Activated naive CD8-positive, alpha-beta T cell treated with anti-CD3 and anti-CD28 coated beads for 36 hours (primary cell): Measurements from ENCODE around the gene OPA3. TPM values are rescaled to one million over a fixed set of nuclear protein-coding genes. Genes with fewer than 3 reads are reported as not detected.

Experiments used
- DNase-seq: peaks from one replicate; pipeline ENCODE4 v3.0.0; 2021
- H3K27ac Mint-ChIP-seq: one replicate; pipeline ENCODE4 v1.8.0; 2022; ENCODE audit warnings: mild to moderate bottlenecking, moderate library complexity, mixed read lengths
- H3K27me3 Mint-ChIP-seq: one replicate; pipeline ENCODE4 v1.8.0; 2022; ENCODE audit warnings: mild to moderate bottlenecking, mixed read lengths
- H3K36me3 Mint-ChIP-seq: one replicate; pipeline ENCODE4 v1.8.0; 2021; ENCODE audit warnings: mild to moderate bottlenecking, mixed read lengths
- H3K4me1 Mint-ChIP-seq: one replicate; pipeline ENCODE4 v1.8.0; 2021; ENCODE audit warnings: mixed read lengths
- H3K4me3 Mint-ChIP-seq: one replicate; pipeline ENCODE4 v1.8.0; 2022; ENCODE audit warnings: mild to moderate bottlenecking, moderate library complexity, mixed read lengths
- H3K9me3 Mint-ChIP-seq: one replicate; pipeline ENCODE4 v1.8.0; 2022; ENCODE audit warnings: mixed read lengths
- total RNA-seq, 2 experiments: library from RNA; stranded (reverse); gene quantifications; one replicate each; pipeline ENCODE4 v1.2.3, GENCODE V29; 2021

The OPA3 gene
- total RNA-seq, 2 experiments from 2014 or later = 14.7 to 15.1 TPM

- no peaks in the 10 kb centered on the region for H3K36me3 Mint-ChIP-seq
- H3K27me3 Mint-ChIP-seq = peaks cover 40% of the 10 kb centered on the region
- DNase-seq = no peak
- H3K9me3 Mint-ChIP-seq = no peaks in the 10 kb centered on the region
- H3K4me3 Mint-ChIP-seq = no peak overlapping the region
- H3K4me1 Mint-ChIP-seq = peaks cover 7% of the 10 kb centered on the region
- no peak overlapping the region for H3K27ac Mint-ChIP-seq
Observed at GRCh38 chr19:45589768-45590167, 5.2 kb upstream of the OPA3 start.

DNA sequence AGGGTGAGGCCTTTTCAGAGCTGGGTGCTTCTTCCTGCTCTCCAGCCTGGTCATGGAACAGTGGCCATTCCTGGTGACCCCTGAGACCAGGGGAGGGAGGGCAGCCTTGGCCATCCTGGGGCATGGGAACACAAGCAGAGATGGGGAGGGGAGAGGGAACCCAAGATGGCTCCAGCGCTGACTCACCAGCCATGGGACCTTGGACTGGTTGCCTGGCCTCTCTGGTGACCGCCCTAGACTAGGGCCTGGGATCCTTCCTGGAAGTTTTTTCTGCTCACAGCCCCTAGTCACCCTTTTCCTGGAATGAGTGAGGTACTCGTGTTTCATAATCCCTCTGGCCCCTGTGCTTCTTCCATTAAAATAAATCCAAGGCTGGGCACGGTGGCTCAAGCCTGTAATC lies 3.3 kb upstream of the OPA3 start:
- Mint-ChIP-seq H3K27me3 (peaks cover 40% of the 10 kb centered on the region), H3K36me3 (peaks cover 11% of the 10 kb centered on the region), H3K4me1 (peaks cover 9% of the 10 kb centered on the region), H3K4me3 (no peak overlapping the region), H3K27ac (no peak overlapping the region), H3K9me3 (no peaks in the 10 kb centered on the region)
- DNase-seq = no peak

- Mint-ChIP-seq H3K27ac (peak overlapping the region; percentile 97), H3K9me3 (no peaks in the 10 kb centered on the region), H3K4me3 (peak overlapping the region; percentile 94), H3K36me3 (peaks cover 25% of the 10 kb centered on the region), H3K27me3 (peaks cover 15% of the 10 kb centered on the region), H3K4me1 (peaks cover 7% of the 10 kb centered on the region)
- DNase-seq = no peak
Observed at GRCh38 chr19:45585158-45585577, 566 bp upstream of the OPA3 start.

GRCh38 chr19:45581576-45581975 lies 3.0 kb downstream of the OPA3 start:
- peaks cover 16% of the 10 kb centered on the region for H3K4me1 Mint-ChIP-seq
- peaks cover 25% of the 10 kb centered on the region for H3K36me3 Mint-ChIP-seq
- no peaks in the 10 kb centered on the region for H3K27me3 Mint-ChIP-seq
- no peak for DNase-seq
- H3K9me3 Mint-ChIP-seq = no peaks in the 10 kb centered on the region
- no peak overlapping the region for H3K27ac Mint-ChIP-seq
- H3K4me3 Mint-ChIP-seq = peak overlapping the region; percentile 52

DNA sequence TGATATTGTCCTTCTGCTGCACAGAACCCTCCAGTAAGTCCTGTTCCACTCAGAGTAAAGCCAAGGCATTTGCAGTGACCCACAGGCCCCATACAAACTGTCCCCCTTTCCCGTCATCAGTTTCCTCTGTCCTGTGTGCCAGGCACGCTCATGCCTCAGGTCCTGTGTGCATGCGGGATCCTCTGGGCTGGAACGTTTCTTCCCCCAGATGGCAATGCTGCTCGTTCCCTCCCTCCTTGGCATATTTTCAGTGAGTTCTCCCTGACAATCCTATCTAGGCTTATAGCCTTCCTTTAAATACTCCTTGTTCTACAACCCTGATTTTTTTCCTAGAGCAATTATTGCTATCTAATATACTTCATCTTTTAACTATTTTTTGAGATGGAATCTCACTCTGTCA lies 5.7 kb downstream of the OPA3 start:
- H3K27me3 Mint-ChIP-seq = no peaks in the 10 kb centered on the region
- H3K4me3 Mint-ChIP-seq = no peak overlapping the region
- H3K36me3 Mint-ChIP-seq = peaks cover 21% of the 10 kb centered on the region
- no peaks in the 10 kb centered on the region for H3K9me3 Mint-ChIP-seq
- no peak overlapping the region for H3K27ac Mint-ChIP-seq
- DNase-seq = no peak
- H3K4me1 Mint-ChIP-seq = peaks cover 16% of the 10 kb centered on the region

GRCh38 chr19:45577111-45577905 lies 7.3 kb downstream of the OPA3 start:
- Mint-ChIP-seq H3K9me3 (no peaks in the 10 kb centered on the region), H3K27ac (peak overlapping the region; percentile 23), H3K27me3 (no peaks in the 10 kb centered on the region), H3K4me3 (no peak overlapping the region), H3K4me1 (peaks cover 10% of the 10 kb centered on the region), H3K36me3 (peaks cover 9% of the 10 kb centered on the region)
- no peak for DNase-seq

- H3K4me1 Mint-ChIP-seq = peaks cover 10% of the 10 kb centered on the region
- no peak overlapping the region for H3K27ac Mint-ChIP-seq
- no peak overlapping the region for H3K4me3 Mint-ChIP-seq
- H3K9me3 Mint-ChIP-seq = no peaks in the 10 kb centered on the region
- no peak for DNase-seq
- H3K36me3 Mint-ChIP-seq = peaks cover 6% of the 10 kb centered on the region
- H3K27me3 Mint-ChIP-seq = no peaks in the 10 kb centered on the region
Observed at GRCh38 chr19:45576682-45577081, 7.9 kb downstream of the OPA3 start.

- Mint-ChIP-seq H3K27me3 (no peaks in the 10 kb centered on the region), H3K27ac (no peak overlapping the region), H3K36me3 (no peaks in the 10 kb centered on the region), H3K4me1 (peaks cover 10% of the 10 kb centered on the region), H3K9me3 (no peaks in the 10 kb centered on the region), H3K4me3 (no peak overlapping the region)
- no peak for DNase-seq
Observed at GRCh38 chr19:45575216-45575615, 9.4 kb downstream of the OPA3 start.

DNA sequence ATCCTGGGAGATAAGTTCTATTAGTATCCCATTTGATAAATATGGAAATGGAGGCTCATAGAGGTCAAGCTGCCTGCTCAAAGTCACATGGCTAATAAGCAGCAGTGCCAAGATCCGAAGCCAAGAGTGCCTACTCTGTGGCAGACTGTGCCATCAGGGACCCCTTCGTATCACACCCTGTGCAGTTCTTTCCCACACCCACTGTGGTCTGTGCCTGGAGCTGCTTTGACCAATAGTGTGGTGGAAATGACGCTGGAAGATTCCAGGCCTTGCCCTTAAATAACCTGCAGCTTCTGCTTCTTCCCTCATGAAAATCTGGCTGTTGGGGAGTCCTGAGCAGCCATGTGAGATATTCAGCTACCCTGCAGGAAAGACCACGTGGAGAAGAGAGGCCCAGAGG lies 10.1 kb downstream of the OPA3 start:
- H3K27me3 Mint-ChIP-seq = no peaks in the 10 kb centered on the region
- H3K4me3 Mint-ChIP-seq = no peak overlapping the region
- H3K9me3 Mint-ChIP-seq = no peaks in the 10 kb centered on the region
- H3K27ac Mint-ChIP-seq = no peak overlapping the region
- DNase-seq = no peak
- H3K36me3 Mint-ChIP-seq = no peaks in the 10 kb centered on the region
- peaks cover 11% of the 10 kb centered on the region for H3K4me1 Mint-ChIP-seq

GRCh38 chr19:45571457-45572220 lies 13.0 kb downstream of the OPA3 start:
- Mint-ChIP-seq H3K36me3 (no peaks in the 10 kb centered on the region), H3K27ac (no peak overlapping the region), H3K4me3 (no peak overlapping the region), H3K9me3 (no peaks in the 10 kb centered on the region), H3K4me1 (peaks cover 4% of the 10 kb centered on the region), H3K27me3 (no peaks in the 10 kb centered on the region)
- DNase-seq = no peak

DNA sequence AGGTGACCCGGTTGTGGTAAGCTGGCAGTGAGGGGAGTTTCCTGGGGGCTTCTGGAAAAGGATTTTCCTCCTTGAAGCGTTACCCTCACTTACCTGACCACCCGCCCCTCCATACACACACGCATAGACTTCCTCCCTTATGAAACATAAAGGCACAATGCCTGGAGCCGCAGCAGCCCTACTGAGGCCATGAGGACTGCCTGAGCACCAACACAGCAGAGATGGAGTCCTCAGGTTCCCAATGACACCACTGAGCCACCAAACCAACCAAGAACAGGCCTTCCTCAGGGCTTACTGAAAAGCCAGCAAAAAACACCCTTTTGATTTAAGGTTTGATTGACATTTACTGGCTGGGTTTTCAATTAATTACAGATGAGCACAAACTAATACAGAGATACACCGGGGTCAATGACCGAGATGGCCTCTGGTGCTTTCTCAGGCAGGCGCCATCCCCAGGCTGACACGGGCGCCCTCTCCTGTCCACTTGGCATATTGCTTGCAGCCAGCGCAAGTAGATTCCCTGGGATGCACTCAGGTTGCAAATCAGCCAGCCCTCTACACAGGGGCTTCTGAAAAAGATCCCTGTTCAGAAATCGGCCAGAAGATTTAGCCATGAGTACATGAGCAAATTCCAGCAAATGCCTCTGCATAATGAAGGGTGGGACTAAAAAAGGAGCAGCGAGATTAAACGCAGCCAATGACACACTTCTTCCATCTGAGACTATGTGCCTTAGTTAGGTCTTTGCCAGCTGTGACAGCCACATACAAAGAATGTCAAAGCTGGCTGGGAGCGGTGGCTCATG lies 14.8 kb downstream of the OPA3 start:
- DNase-seq = peak; percentile 62
- Mint-ChIP-seq H3K36me3 (no peaks in the 10 kb centered on the region), H3K9me3 (no peaks in the 10 kb centered on the region), H3K4me3 (no peak overlapping the region), H3K27me3 (no peaks in the 10 kb centered on the region), H3K27ac (peak overlapping the region; percentile 36), H3K4me1 (peaks cover 4% of the 10 kb centered on the region)

- Mint-ChIP-seq H3K36me3 (no peaks in the 10 kb centered on the region), H3K9me3 (no peaks in the 10 kb centered on the region), H3K4me1 (peaks cover 13% of the 10 kb centered on the region), H3K4me3 (no peak overlapping the region), H3K27ac (no peak overlapping the region), H3K27me3 (no peaks in the 10 kb centered on the region)
- DNase-seq = no peak
Observed at GRCh38 chr19:45568732-45569131, 15.9 kb downstream of the OPA3 start.

DNA sequence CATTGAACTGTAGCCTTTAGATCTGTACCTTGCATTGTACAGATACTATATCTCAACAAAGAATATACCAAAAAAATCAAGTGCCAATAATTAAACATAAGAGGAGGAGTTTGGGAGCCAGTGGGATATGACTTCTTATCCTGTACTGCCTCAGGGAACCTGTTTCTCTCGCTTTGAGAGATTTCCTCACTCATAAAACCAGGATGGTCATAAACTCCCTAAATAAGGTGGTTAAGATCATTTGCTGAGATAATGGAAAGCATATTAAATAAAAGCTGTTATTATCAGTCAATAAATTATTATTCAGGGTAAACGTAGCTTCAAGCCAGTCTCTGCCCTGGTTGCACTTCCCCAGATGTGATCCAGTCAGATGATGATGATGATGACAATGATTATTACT lies 17.0 kb downstream of the OPA3 start:
- Mint-ChIP-seq H3K27me3 (no peaks in the 10 kb centered on the region), H3K4me3 (no peak overlapping the region), H3K36me3 (no peaks in the 10 kb centered on the region), H3K9me3 (no peaks in the 10 kb centered on the region), H3K27ac (no peak overlapping the region), H3K4me1 (peaks cover 22% of the 10 kb centered on the region)
- no peak for DNase-seq

DNA sequence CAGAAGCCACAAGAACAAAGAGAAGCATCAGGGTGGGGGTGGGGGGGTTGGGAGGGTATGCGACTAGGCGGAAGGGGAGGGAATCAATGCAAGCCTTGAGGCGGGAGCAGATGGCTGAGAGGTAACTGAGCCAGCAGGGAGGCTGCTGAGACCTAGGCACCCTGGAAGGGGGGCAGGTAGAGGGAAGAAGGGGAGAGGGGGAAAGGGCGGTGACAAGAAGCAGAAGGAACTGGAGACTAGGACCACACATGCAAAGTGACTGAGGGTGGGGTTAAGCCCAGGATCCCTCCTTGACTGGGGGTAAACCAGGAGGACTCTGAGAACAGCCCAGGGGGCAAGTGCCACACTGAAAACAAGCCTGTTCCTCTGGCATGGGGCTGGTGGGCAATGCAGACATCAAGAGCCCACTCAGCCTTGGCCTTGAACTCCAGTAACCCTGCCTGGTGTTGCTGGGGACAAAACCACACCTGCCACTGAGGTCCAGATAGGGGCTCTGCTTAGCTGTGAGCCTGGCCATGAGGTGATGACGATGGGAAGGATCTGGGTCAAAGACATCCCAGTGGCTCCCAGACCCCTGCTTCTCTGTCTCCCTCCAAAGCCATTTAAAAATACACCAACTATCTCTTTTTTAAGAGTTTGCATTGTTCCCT lies 20.3 kb downstream of the OPA3 start:
- Mint-ChIP-seq H3K27ac (peak overlapping the region; percentile 88), H3K9me3 (no peaks in the 10 kb centered on the region), H3K36me3 (peaks cover 6% of the 10 kb centered on the region), H3K4me3 (no peak overlapping the region), H3K4me1 (peaks cover 33% of the 10 kb centered on the region), H3K27me3 (no peaks in the 10 kb centered on the region)
- DNase-seq = no peak

DNA sequence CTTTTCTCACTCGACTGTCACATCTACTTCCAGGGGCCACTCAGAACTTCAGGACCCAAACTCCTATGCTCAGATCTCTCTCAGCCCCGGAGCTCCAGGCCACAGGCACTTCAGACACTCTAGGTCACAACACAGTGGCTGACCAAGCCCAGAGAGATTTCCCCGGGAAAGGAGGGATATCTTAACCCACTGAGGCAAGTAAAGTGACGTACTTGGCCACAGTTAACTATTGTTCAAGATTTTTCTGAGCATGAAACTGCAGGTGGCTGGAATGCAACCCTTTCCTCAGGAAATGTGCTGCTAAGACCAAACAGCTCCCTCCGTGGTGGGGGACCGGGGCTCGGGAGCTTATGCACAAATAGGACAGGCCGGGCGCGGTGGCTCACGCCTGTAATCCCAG lies 23.9 kb downstream of the OPA3 start:
- no peak for DNase-seq
- H3K27ac Mint-ChIP-seq = peak overlapping the region; percentile 59
- H3K9me3 Mint-ChIP-seq = no peaks in the 10 kb centered on the region
- H3K4me3 Mint-ChIP-seq = no peak overlapping the region
- H3K4me1 Mint-ChIP-seq = peaks cover 40% of the 10 kb centered on the region
- peaks cover 6% of the 10 kb centered on the region for H3K36me3 Mint-ChIP-seq
- H3K27me3 Mint-ChIP-seq = no peaks in the 10 kb centered on the region
